HL-60 (cell line): ENCODE measurements around the gene RELN.
"Not testable (repeated sequence)": the region's sequence is repeated elsewhere in the genome, so short reads cannot be mapped to it uniquely, and the experiment has no call there.

Experiments
- DNase-seq, 2 experiments: peaks; one replicate each; pipeline ENCODE4 v3.0.0-alpha.2; 2010 to 2020; ENCODE audit warnings: low read depth in 1 of 2, low spot score in 1 of 2
- H3K27ac ChIP-seq: fragments of 250-450 bp; sonication (Bioruptor Pico); replicated peaks from 2 replicates; pipeline ENCODE4 v1.5.1; 2020; ENCODE audit warnings: mild to moderate bottlenecking, moderate library complexity
- H3K27me3 ChIP-seq: fragments of 250-450 bp; sonication (Bioruptor Pico); 2 replicates; pipeline ENCODE4 v1.5.1; 2021; ENCODE audit warnings: mild to moderate bottlenecking, moderate library complexity; ENCODE audit not compliant: insufficient read depth, poor library complexity, severe bottlenecking
- H3K4me3 ChIP-seq: replicated peaks from 2 replicates; pipeline ENCODE4 v1.5.1; 2011; ENCODE audit warnings: mild to moderate bottlenecking, control low read depth, low read length; ENCODE audit not compliant: insufficient read depth
- CTCF ChIP-seq: IDR thresholded peaks from one replicate; pipeline ENCODE4 v1.5.1; 2011; ENCODE audit warnings: low read length, control low read depth, inconsistent platforms; ENCODE audit not compliant: insufficient read depth
- GABPA ChIP-seq: IDR thresholded peaks from 2 replicates; pipeline ENCODE4 v1.6.1; 2012; ENCODE audit warnings: low read depth
- POLR2AphosphoS5 ChIP-seq: IDR thresholded peaks from 2 replicates; pipeline ENCODE4 v1.6.1; 2012; ENCODE audit warnings: low read depth
- SPI1 ChIP-seq: IDR thresholded peaks from 2 replicates; pipeline ENCODE4 v1.6.1; 2012; ENCODE audit warnings: low read depth, mild to moderate bottlenecking, borderline replicate concordance
- TF ChIP-seq, protein P1 (sequence below): IDR thresholded peaks from 2 replicates; pipeline ENCODE4 v1.6.1; 2012; ENCODE audit warnings: low read depth; ENCODE audit not compliant: insufficient replicate concordance

Gene RELN

GRCh38 chr7:103914147-103914899, 75.1 kb downstream of the RELN start:
- DNase-seq: no peak
- Histone ChIP-seq H3K27ac (no peak overlapping the region), H3K4me3 (no peak overlapping the region), H3K27me3 (peaks cover 2% of the 10 kb centered on the region)
- TF ChIP-seq CTCF (no peak), GABPA (no peak), SPI1 (no peak), POLR2AphosphoS5 (no peak)
- TF ChIP-seq, protein P1, sequence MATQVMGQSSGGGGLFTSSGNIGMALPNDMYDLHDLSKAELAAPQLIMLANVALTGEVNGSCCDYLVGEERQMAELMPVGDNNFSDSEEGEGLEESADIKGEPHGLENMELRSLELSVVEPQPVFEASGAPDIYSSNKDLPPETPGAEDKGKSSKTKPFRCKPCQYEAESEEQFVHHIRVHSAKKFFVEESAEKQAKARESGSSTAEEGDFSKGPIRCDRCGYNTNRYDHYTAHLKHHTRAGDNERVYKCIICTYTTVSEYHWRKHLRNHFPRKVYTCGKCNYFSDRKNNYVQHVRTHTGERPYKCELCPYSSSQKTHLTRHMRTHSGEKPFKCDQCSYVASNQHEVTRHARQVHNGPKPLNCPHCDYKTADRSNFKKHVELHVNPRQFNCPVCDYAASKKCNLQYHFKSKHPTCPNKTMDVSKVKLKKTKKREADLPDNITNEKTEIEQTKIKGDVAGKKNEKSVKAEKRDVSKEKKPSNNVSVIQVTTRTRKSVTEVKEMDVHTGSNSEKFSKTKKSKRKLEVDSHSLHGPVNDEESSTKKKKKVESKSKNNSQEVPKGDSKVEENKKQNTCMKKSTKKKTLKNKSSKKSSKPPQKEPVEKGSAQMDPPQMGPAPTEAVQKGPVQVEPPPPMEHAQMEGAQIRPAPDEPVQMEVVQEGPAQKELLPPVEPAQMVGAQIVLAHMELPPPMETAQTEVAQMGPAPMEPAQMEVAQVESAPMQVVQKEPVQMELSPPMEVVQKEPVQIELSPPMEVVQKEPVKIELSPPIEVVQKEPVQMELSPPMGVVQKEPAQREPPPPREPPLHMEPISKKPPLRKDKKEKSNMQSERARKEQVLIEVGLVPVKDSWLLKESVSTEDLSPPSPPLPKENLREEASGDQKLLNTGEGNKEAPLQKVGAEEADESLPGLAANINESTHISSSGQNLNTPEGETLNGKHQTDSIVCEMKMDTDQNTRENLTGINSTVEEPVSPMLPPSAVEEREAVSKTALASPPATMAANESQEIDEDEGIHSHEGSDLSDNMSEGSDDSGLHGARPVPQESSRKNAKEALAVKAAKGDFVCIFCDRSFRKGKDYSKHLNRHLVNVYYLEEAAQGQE: no peak

DNA sequence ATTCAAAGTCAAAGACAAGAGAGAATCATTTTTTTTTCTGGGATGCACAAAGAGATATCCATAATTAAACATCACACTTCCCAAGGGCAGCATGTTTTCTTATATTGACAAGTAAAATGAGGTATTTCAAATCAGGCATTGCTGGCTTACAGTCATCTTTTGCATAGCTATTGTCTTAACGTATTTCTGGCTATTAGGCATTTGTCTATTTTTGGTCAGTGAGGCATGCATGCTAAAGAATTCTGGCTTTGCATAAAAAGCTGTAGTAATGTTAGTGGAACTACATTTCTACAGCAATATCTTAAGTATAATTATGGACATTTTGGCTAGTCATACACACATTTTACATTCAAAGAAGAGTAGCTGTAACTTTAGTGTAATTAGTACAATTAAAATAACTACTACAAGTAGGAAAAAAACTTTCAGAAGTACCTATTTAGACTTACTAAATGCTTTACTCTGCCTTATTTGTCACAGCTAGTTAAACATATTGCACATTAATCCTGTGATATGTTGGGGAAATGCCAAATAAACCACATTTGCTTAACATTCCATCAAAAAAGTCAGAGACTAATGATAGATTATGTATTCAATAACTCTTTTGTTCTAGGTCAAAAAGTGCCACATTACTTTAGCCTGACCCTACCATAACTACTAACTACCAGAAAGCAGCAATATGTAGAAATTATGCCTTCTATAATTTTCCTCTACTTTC, 76.4 kb downstream of the RELN start:
- no peak for DNase-seq
- TF ChIP-seq SPI1 (no peak), CTCF (no peak)
- H3K27ac ChIP-seq: no peak overlapping the region
- H3K4me3 ChIP-seq: no peak overlapping the region
- no peaks in the 10 kb centered on the region for H3K27me3 ChIP-seq

- H3K27ac ChIP-seq, H3K4me3 ChIP-seq, H3K27me3 ChIP-seq, DNase-seq: not testable (repeated sequence)
Measured at GRCh38 chr7:103911015-103911414, 78.4 kb downstream of the RELN start.

GRCh38 chr7:103905997-103906396, 83.5 kb downstream of the RELN start:
- Histone ChIP-seq H3K27me3 (no peaks in the 10 kb centered on the region), H3K4me3 (no peak overlapping the region), H3K27ac (no peak overlapping the region)
- TF ChIP-seq, protein P1: no peak
- TF ChIP-seq GABPA (no peak), CTCF (no peak), SPI1 (no peak), POLR2AphosphoS5 (no peak)
- no peak for DNase-seq
